HepG2 (cell line): ENCODE measurements around the gene SYNJ2. TPM values are rescaled to one million over a fixed set of nuclear protein-coding genes. Genes with fewer than 3 reads are reported as not detected.
A peak's percentile ranks its signal among the peaks of the same experiment; 100 is the strongest.

Source experiments
- ATRX ChIP-seq: sonication (generic); formaldehyde crosslinking; IDR thresholded peaks from 2 replicates; pipeline ENCODE4 v1.4.0; 2020; ENCODE audit warnings: missing genetic modification reagents, borderline replicate concordance
- CC2D1A ChIP-seq: sonication (generic); formaldehyde crosslinking; IDR thresholded peaks from 2 replicates; pipeline ENCODE4 v1.8.1; 2023; ENCODE audit warnings: mild to moderate bottlenecking, missing genetic modification reagents
- ETV5 ChIP-seq: IDR thresholded peaks from 2 replicates; pipeline ENCODE4 v1.6.1; 2018; ENCODE audit warnings: missing biosample characterization, missing genetic modification reagents, inconsistent platforms, borderline replicate concordance
- FOXA3 ChIP-seq: IDR thresholded peaks from 2 replicates; pipeline ENCODE4 v1.6.1; 2016; ENCODE audit warnings: missing genetic modification reagents, missing compliant biosample characterization
- GABPA ChIP-seq, 2 experiments: IDR thresholded peaks; 2 replicates each; pipeline ENCODE4 v1.6.1; 2011 to 2016; ENCODE audit warnings: low read depth in 2 of 2, low read length in 1 of 2, missing biosample characterization in 1 of 2, missing genetic modification characterization in 1 of 2
- HDAC2 ChIP-seq: sonication (generic); formaldehyde crosslinking; IDR thresholded peaks from 2 replicates; pipeline ENCODE4 v1.4.0; 2020; ENCODE audit warnings: missing genetic modification reagents
- HMGXB4 ChIP-seq, 2 experiments: sonication (generic) in 1 of 2; formaldehyde crosslinking in 1 of 2; IDR thresholded peaks; 2 replicates each; pipeline versions ENCODE4 v1.4.0 to v1.6.1; 2018 to 2020; ENCODE audit warnings: missing genetic modification reagents in 2 of 2, borderline replicate concordance in 1 of 2, low read depth in 1 of 2, mild to moderate bottlenecking in 1 of 2, missing biosample characterization in 1 of 2
- LRRFIP1 ChIP-seq: sonication (generic); formaldehyde crosslinking; conservative IDR thresholded peaks from 2 replicates; pipeline ENCODE4 v1.4.0; 2020; ENCODE audit warnings: missing genetic modification reagents
- MXI1 ChIP-seq: IDR thresholded peaks from 3 replicates; pipeline ENCODE4 v1.6.1; 2012; ENCODE audit warnings: low read depth, low read length, inconsistent platforms, borderline replicate concordance
- NCOR1 ChIP-seq: fragments of 200-600 bp; sonication (generic); IDR thresholded peaks from 2 replicates; pipeline ENCODE4 v1.7.0; 2017; ENCODE audit warnings: antibody characterized with exemption, low read length, borderline replicate concordance
- NPAS2 ChIP-seq: sonication (generic); formaldehyde crosslinking; IDR thresholded peaks from 2 replicates; pipeline ENCODE4 v1.8.0; 2022; ENCODE audit warnings: mild to moderate bottlenecking, missing genetic modification reagents, borderline replicate concordance
- PBX3 ChIP-seq: sonication (generic); formaldehyde crosslinking; IDR thresholded peaks from 2 replicates; pipeline ENCODE4 v1.8.1; 2023; ENCODE audit warnings: missing genetic modification reagents, inconsistent platforms, borderline replicate concordance
- POGZ ChIP-seq: sonication (generic); formaldehyde crosslinking; IDR thresholded peaks from 2 replicates; pipeline ENCODE4 v1.4.0; 2020; ENCODE audit warnings: mild to moderate bottlenecking, missing genetic modification reagents
- REPIN1 ChIP-seq: sonication (generic); formaldehyde crosslinking; IDR thresholded peaks from 2 replicates; pipeline ENCODE4 v1.8.0; 2022; ENCODE audit warnings: missing genetic modification reagents, low read depth, mild to moderate bottlenecking, borderline replicate concordance
- REXO4 ChIP-seq: sonication (generic); formaldehyde crosslinking; IDR thresholded peaks from 2 replicates; pipeline ENCODE4 v1.8.0; 2022; ENCODE audit warnings: missing genetic modification reagents, mild to moderate bottlenecking, borderline replicate concordance
- ZNF383 ChIP-seq: sonication (generic); formaldehyde crosslinking; IDR thresholded peaks from 2 replicates; pipeline ENCODE4 v1.4.0; 2020; ENCODE audit warnings: missing genetic modification reagents, mild to moderate bottlenecking, borderline replicate concordance
- ZNF496 ChIP-seq: sonication (generic); formaldehyde crosslinking; IDR thresholded peaks from 2 replicates; pipeline ENCODE4 v1.8.1; 2023; ENCODE audit warnings: mild to moderate bottlenecking, moderate library complexity, missing genetic modification reagents; ENCODE audit not compliant: insufficient replicate concordance
- ZNF607 ChIP-seq: sonication (generic); formaldehyde crosslinking; IDR thresholded peaks from 2 replicates; pipeline ENCODE4 v1.5.1; 2020; ENCODE audit warnings: missing genetic modification reagents, mild to moderate bottlenecking, borderline replicate concordance
- ZNF7 ChIP-seq: IDR thresholded peaks from 2 replicates; pipeline ENCODE4 v1.6.1; 2016; ENCODE audit warnings: missing biosample characterization, missing genetic modification reagents
- ZNF724P ChIP-seq: sonication (generic); formaldehyde crosslinking; IDR thresholded peaks from 2 replicates; pipeline ENCODE4 v1.8.0; 2022; ENCODE audit warnings: missing genetic modification reagents, borderline replicate concordance
- ZNF781 ChIP-seq: sonication (generic); formaldehyde crosslinking; IDR thresholded peaks from 2 replicates; pipeline ENCODE4 v1.5.1; 2020; ENCODE audit warnings: borderline replicate concordance, mild to moderate bottlenecking, missing genetic modification reagents; ENCODE audit errors: not compliant biosample characterization
- polyA plus RNA-seq, 8 experiments: library from polyadenylated mRNA; depleted of rRNA in 3 of 8; stranded (reverse) in 7 of 8; unstranded in 1 of 8; fragments of >200 nt; fragmentation: Illumina TruSeq in 4 of 8; extraction: Trizol in 4 of 8; gene quantifications; 2 replicates each; pipeline versions ENCODE4 v1.2.1 to v1.2.3, GENCODE V29; 2011 to 2016; ENCODE audit warnings: low read depth in 4 of 8, missing spikeins in 1 of 8, mixed read lengths in 1 of 8; ENCODE audit not compliant: insufficient read depth in 1 of 8
- total RNA-seq, 5 experiments: library from RNA; depleted of rRNA; stranded (reverse); fragments of >200 nt; fragmentation: Illumina TruSeq; extraction: Trizol; gene quantifications; 2 replicates each; pipeline ENCODE4 v1.2.3, GENCODE V29; 2016; ENCODE audit warnings: low read depth in 1 of 5

Gene SYNJ2
- total and polyA plus RNA-seq, 2 of the 13 experiments (the other 11 are each of a cell fraction or from before 2014, with no cell fraction given), result 39.1 to 57.6 TPM

- TF ChIP-seq LRRFIP1 (CRISPR knock-in tag) (no peak), REXO4 (CRISPR knock-in tag) (no peak), HMGXB4 (CRISPR knock-in tag; IDR thresholded peaks at IDR 0.05; ENCODE audit: borderline replicate concordance in 1 of 2, low read depth in 1 of 2) (peak; percentile 79 to 81; a peak in 3 of 4 replicates), ETV5 (CRISPR knock-in tag) (peak; percentile 42; the same call in 1 of the 2 replicates), ZNF607 (CRISPR knock-in tag) (no peak), NPAS2 (no peak), ZNF7 (CRISPR knock-in tag) (no peak), ZNF383 (peak; percentile 51; the same call in 1 of the 2 replicates), ZNF781 (CRISPR knock-in tag) (peak; percentile 83), MXI1 (peak; percentile 78; the same call in 1 of the 3 replicates), POGZ (CRISPR knock-in tag) (no peak), PBX3 (CRISPR knock-in tag) (no peak), CC2D1A (peak; percentile 69; the same call in 1 of the 2 replicates), ZNF724P (no peak), REPIN1 (CRISPR knock-in tag) (no peak), FOXA3 (CRISPR knock-in tag) (0 out of 2 replicates have a peak, but pooled peaks have one; percentile 50), GABPA (IDR thresholded peaks at IDR 0.05; ENCODE audit: low read depth, low read length) (no peak), GABPA (CRISPR knock-in tag; IDR thresholded peaks at IDR 0.05; ENCODE audit: low read depth) (no peak), ATRX (CRISPR knock-in tag) (no peak), HDAC2 (CRISPR knock-in tag) (peak; percentile 88), ZNF496 (CRISPR knock-in tag) (no peak), NCOR1 (0 out of 2 replicates have a peak, but pooled peaks have one; percentile 38)
These were observed 1.1 kb downstream of the SYNJ2 start (continued) for GRCh38 chr6:157982563-157983405.
